ENCODE measurements around the gene ARAP2.

ARAP2 gene

GRCh38 chr4:36233567-36234266 lies 10.6 kb downstream of the ARAP2 start:
- Histone ChIP-seq H3K4me1 (ENCODE audit: insufficient read depth, low read length) (0 out of 2 replicates have a peak, but pooled peaks cover 2% of the 10 kb centered on the region), H3K9ac (ENCODE audit: low read depth, low read length) (no peak overlapping the region), H3K9me3 (ENCODE audit: insufficient read depth, low read depth, low read length) (no peaks in the 10 kb centered on the region), H3K4me3 (ENCODE audit: low read length) (no peak overlapping the region), H3K36me3 (ENCODE audit: insufficient read depth, low read depth, low read length) (no peaks in the 10 kb centered on the region), H3K27ac (ENCODE audit: low read length) (no peak overlapping the region), H3K27me3 (ENCODE audit: insufficient read depth, low read length) (no peaks in the 10 kb centered on the region)

- Histone ChIP-seq H3K27ac (ENCODE audit: low read length) (no peak overlapping the region), H3K27me3 (ENCODE audit: insufficient read depth, low read length) (no peaks in the 10 kb centered on the region), H3K9ac (ENCODE audit: low read depth, low read length) (no peak overlapping the region), H3K9me3 (ENCODE audit: insufficient read depth, low read depth, low read length) (no peaks in the 10 kb centered on the region), H3K4me3 (ENCODE audit: low read length) (no peak overlapping the region), H3K4me1 (ENCODE audit: insufficient read depth, low read length) (0 out of 2 replicates have a peak, but pooled peaks cover 2% of the 10 kb centered on the region), H3K36me3 (ENCODE audit: insufficient read depth, low read depth, low read length) (no peaks in the 10 kb centered on the region)
Measured at GRCh38 chr4:36230534-36230933, 13.8 kb downstream of the ARAP2 start.

- no peaks in the 10 kb centered on the region for H3K9me3 ChIP-seq (ENCODE audit: insufficient read depth, low read depth, low read length)
- no peaks in the 10 kb centered on the region for H3K36me3 ChIP-seq (ENCODE audit: insufficient read depth, low read depth, low read length)
- H3K9ac ChIP-seq (ENCODE audit: low read depth, low read length) = no peak overlapping the region
- no peaks in the 10 kb centered on the region for H3K4me1 ChIP-seq (ENCODE audit: insufficient read depth, low read length)
- no peaks in the 10 kb centered on the region for H3K27me3 ChIP-seq (ENCODE audit: insufficient read depth, low read length)
- no peak overlapping the region for H3K4me3 ChIP-seq (ENCODE audit: low read length)
- no peak overlapping the region for H3K27ac ChIP-seq (ENCODE audit: low read length)
Measured at GRCh38 chr4:36227913-36228312, 16.4 kb downstream of the ARAP2 start.

DNA sequence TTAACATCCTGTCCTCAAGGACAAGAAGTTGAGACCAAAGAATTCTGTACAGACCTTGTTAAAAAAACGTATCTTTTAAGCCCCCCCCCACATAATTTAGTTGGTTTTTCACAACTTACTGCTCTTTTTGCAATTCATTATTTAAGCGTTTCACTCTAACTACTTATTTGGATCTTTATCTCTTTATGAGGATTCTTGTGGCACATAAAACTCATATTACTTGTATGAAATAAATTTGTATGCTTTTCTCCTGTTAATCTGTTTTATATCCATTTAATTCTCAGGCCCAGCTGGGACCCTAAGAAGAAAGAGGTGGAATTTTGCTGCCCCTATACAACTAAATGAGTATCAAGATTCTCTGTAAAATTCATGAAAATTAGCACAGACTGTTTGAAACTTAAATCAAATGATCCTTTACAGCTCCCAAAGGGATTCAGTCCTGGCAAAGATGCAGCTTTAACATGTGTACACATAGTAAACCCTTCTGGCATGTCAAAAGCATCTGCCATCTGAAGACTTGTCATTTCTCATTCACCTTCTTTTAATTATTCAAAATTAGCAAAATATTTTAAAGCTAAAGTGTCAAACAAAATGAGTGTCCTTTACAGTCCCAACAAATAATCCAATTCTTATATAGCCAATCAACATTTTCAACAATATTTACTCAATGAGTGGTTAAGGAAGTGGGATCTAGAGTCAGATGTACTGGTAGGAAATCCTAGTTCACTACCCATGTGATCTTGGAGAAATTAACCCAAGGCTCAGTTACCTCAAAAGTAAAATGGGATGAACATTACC lies 17.7 kb downstream of the ARAP2 start:
- H3K4me1 ChIP-seq (ENCODE audit: insufficient read depth, low read length) = no peaks in the 10 kb centered on the region
- no peaks in the 10 kb centered on the region for H3K36me3 ChIP-seq (ENCODE audit: insufficient read depth, low read depth, low read length)
- H3K4me3 ChIP-seq (ENCODE audit: low read length) = no peak overlapping the region
- H3K9ac ChIP-seq (ENCODE audit: low read depth, low read length) = no peak overlapping the region
- H3K27ac ChIP-seq (ENCODE audit: low read length) = no peak overlapping the region
- H3K27me3 ChIP-seq (ENCODE audit: insufficient read depth, low read length) = no peaks in the 10 kb centered on the region
- no peaks in the 10 kb centered on the region for H3K9me3 ChIP-seq (ENCODE audit: insufficient read depth, low read depth, low read length)

DNA sequence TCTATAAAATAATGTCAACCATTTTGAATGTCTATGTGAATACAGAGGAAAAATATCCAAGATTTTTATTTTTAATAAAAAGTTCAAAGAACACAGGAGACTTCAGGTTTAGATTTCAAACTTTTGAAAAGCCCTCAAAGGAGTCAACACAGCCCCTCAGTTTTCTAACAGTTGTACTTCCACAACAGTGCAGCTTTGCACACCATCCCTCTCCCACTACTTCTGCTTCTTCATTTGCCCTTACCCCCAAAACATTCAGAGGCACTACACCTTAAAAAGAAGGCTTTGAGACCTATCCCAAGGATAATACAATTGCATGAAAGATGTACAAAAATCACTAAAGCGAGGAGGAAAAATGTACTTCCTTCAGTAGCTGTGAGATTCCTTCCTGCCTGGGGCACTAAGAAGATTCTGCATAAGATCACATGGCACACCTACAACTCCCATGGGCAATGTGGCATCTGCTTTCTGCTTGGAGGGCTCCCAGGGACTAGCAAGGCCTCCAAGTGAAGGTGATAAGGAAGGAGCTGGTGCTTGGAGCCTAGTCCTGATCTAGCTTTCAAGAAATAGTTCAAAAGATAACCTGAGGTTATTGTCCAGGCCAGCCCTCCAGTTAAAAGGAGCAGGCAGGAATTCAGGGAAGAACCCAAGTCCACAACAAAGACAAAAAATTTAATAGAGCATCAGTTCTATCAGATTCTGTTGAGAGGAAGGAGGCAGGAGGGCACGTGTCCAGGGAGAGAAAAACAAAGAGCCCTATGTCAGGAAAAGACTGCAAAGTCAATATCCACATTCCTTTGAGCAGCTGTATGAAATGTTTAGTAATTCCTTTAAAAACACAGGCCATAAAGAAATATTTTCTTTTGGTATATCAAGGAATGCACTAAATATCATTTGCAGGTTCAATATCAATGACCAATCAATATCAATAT lies 19.1 kb downstream of the ARAP2 start:
- no peak overlapping the region for H3K9ac ChIP-seq (ENCODE audit: low read depth, low read length)
- no peaks in the 10 kb centered on the region for H3K27me3 ChIP-seq (ENCODE audit: insufficient read depth, low read length)
- no peak overlapping the region for H3K4me3 ChIP-seq (ENCODE audit: low read length)
- no peaks in the 10 kb centered on the region for H3K9me3 ChIP-seq (ENCODE audit: insufficient read depth, low read depth, low read length)
- no peaks in the 10 kb centered on the region for H3K36me3 ChIP-seq (ENCODE audit: insufficient read depth, low read depth, low read length)
- no peaks in the 10 kb centered on the region for H3K4me1 ChIP-seq (ENCODE audit: insufficient read depth, low read length)
- no peak overlapping the region for H3K27ac ChIP-seq (ENCODE audit: low read length)

DNA sequence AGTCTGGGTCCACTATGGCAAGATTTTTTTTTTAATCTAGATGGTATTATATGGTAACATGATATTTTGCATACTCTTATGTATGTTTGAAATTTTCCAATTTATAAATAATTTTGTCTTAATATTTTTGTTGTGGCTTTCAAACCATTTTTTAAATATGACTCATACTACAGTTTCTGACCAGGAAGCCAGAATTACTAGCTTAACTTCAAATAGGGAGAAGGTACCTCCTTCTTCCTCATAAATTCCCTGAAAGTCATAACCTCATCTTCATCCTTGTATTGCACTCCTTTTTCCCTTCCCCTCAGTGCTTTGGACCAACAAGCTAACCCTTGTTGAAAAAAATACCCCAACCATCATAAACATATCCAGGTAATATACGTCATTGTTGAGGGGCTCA lies 21.6 kb downstream of the ARAP2 start:
- no peaks in the 10 kb centered on the region for H3K27me3 ChIP-seq (ENCODE audit: insufficient read depth, low read length)
- H3K4me1 ChIP-seq (ENCODE audit: insufficient read depth, low read length) = no peaks in the 10 kb centered on the region
- H3K4me3 ChIP-seq (ENCODE audit: low read length) = no peak overlapping the region
- no peaks in the 10 kb centered on the region for H3K36me3 ChIP-seq (ENCODE audit: insufficient read depth, low read depth, low read length)
- no peak overlapping the region for H3K9ac ChIP-seq (ENCODE audit: low read depth, low read length)
- H3K9me3 ChIP-seq (ENCODE audit: insufficient read depth, low read depth, low read length) = no peaks in the 10 kb centered on the region
- H3K27ac ChIP-seq (ENCODE audit: low read length) = no peak overlapping the region

DNA sequence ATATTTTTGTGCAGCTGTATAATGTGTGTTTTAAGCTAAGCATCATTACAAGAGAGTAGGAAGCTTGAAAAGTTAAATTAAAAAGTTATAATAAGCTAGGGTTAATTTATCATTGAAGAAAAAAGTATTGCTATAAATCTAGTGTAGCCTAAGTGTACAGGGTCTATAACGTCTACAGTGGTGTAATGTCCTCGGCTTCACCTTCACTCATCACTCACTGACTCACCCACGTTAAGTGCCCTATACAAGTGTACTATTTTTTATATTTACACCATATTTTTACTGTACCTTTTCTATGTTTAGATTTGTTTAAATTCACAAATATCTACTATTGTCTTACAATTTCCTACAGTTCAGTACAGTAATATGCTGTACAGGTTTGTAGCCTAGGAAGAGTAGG lies 23.5 kb downstream of the ARAP2 start:
- H3K27ac ChIP-seq (ENCODE audit: low read length) = no peak overlapping the region
- H3K4me3 ChIP-seq (ENCODE audit: low read length) = no peak overlapping the region

DNA sequence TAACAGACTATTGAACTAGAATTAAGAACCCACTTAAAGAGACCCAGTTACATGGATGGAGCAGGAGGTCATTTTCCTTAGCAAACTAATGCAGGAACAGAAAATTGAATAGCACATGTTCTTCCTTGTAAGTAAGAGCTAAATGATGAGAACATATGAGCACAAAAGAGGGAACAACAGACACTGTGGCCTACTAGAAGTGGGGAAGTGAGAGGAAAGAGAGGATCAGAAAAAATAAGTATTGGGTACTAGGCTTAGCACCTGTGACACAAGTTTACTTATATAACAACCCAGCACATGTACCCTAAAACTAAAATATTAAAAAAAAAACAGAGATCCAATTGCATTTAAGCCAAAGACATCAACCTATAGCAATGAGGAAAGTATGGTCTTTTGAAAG lies 26.2 kb downstream of the ARAP2 start:
- H3K27ac ChIP-seq (ENCODE audit: low read length) = no peak overlapping the region
- H3K9ac ChIP-seq (ENCODE audit: low read depth, low read length) = no peak overlapping the region
- H3K36me3 ChIP-seq (ENCODE audit: insufficient read depth, low read depth, low read length) = no peaks in the 10 kb centered on the region
- no peak overlapping the region for H3K4me3 ChIP-seq (ENCODE audit: low read length)
- H3K27me3 ChIP-seq (ENCODE audit: insufficient read depth, low read length) = no peaks in the 10 kb centered on the region
- H3K9me3 ChIP-seq (ENCODE audit: insufficient read depth, low read depth, low read length) = no peaks in the 10 kb centered on the region
- H3K4me1 ChIP-seq (ENCODE audit: insufficient read depth, low read length) = no peaks in the 10 kb centered on the region

More for the DNA sequence above, 23.5 kb downstream of the ARAP2 start:
- Histone ChIP-seq H3K9me3 (ENCODE audit: insufficient read depth, low read depth, low read length) (no peaks in the 10 kb centered on the region), H3K27me3 (ENCODE audit: insufficient read depth, low read length) (no peaks in the 10 kb centered on the region), H3K4me1 (ENCODE audit: insufficient read depth, low read length) (no peaks in the 10 kb centered on the region), H3K9ac (ENCODE audit: low read depth, low read length) (no peak overlapping the region), H3K36me3 (ENCODE audit: insufficient read depth, low read depth, low read length) (no peaks in the 10 kb centered on the region)

DNA sequence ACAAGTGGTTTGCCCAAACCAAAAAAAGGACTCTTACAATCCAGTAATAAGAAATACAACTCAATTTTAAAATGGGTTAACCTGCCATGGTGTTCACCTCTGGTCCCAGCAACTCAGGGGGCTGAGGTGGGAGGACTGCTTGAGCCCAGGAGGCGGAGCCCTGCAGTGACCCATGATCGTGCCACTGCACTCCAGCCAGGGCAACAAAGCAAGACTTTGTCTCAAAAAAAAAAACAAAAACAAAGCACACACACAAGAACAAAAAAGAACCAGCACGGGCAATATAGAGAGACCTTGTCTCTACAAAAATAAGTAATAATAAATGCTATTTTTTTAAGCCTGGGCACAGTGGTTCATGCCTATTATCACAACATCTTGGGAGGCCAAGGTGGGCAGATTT lies 28.7 kb downstream of the ARAP2 start:
- no peaks in the 10 kb centered on the region for H3K4me1 ChIP-seq (ENCODE audit: insufficient read depth, low read length)
- no peaks in the 10 kb centered on the region for H3K27me3 ChIP-seq (ENCODE audit: insufficient read depth, low read length)
- H3K27ac ChIP-seq (ENCODE audit: low read length) = no peak overlapping the region
- H3K9me3 ChIP-seq (ENCODE audit: insufficient read depth, low read depth, low read length) = no peaks in the 10 kb centered on the region
- no peak overlapping the region for H3K9ac ChIP-seq (ENCODE audit: low read depth, low read length)
- H3K36me3 ChIP-seq (ENCODE audit: insufficient read depth, low read depth, low read length) = no peaks in the 10 kb centered on the region
- no peak overlapping the region for H3K4me3 ChIP-seq (ENCODE audit: low read length)

- Histone ChIP-seq H3K9me3 (ENCODE audit: insufficient read depth, low read depth, low read length) (no peaks in the 10 kb centered on the region), H3K4me1 (ENCODE audit: insufficient read depth, low read length) (no peaks in the 10 kb centered on the region), H3K36me3 (ENCODE audit: insufficient read depth, low read depth, low read length) (no peaks in the 10 kb centered on the region), H3K9ac (ENCODE audit: low read depth, low read length) (no peak overlapping the region), H3K4me3 (ENCODE audit: low read length) (no peak overlapping the region), H3K27ac (ENCODE audit: low read length) (no peak overlapping the region), H3K27me3 (ENCODE audit: insufficient read depth, low read length) (no peaks in the 10 kb centered on the region)
Measured at GRCh38 chr4:36214735-36215485, 29.4 kb downstream of the ARAP2 start.

DNA sequence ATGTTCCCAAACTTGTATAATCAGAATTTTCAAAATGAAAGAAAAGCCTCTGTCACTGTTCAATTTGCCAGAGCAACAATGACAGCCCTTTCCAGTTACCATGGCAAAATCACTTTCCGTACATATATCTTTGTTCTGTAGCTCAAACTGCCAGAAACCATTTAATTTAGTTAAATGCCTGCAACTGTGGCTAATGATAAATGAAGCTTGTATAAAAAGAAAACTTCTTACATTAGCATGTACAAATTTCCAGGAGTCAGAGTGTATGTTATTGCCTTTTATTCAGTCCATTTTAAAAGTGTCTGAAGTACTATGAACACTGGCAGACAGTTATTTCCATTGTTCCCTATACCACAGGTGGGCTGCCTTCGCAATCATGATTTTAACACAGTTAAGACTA lies 30.3 kb downstream of the ARAP2 start:
- Histone ChIP-seq H3K27ac (ENCODE audit: low read length) (no peak overlapping the region), H3K36me3 (ENCODE audit: insufficient read depth, low read depth, low read length) (no peaks in the 10 kb centered on the region), H3K27me3 (ENCODE audit: insufficient read depth, low read length) (no peaks in the 10 kb centered on the region), H3K4me1 (ENCODE audit: insufficient read depth, low read length) (no peaks in the 10 kb centered on the region), H3K9ac (ENCODE audit: low read depth, low read length) (no peak overlapping the region), H3K9me3 (ENCODE audit: insufficient read depth, low read depth, low read length) (no peaks in the 10 kb centered on the region), H3K4me3 (ENCODE audit: low read length) (no peak overlapping the region)
